ENCODE data around the gene ZNF471. TPM values are rescaled to one million over a fixed set of nuclear protein-coding genes. Genes with fewer than 3 reads are reported as not detected.
A peak's percentile ranks its signal among the peaks of the same experiment; 100 is the strongest.

ZNF471 gene
- total RNA-seq, 2 experiments from 2014 or later = 0.24 to 0.39 TPM

GRCh38 chr19:56538761-56539263 lies 31.2 kb downstream of the ZNF471 start, which contains the start of gene ZFP28:
TSS of gene ZFP28 (plus strand) at chr19:56538948. CDS start at chr19:56539019, 71 bp downstream.
- CTCF ChIA-PET = no interaction called here
- Mint-ChIP-seq H3K36me3 (peaks cover 48% of the 10 kb centered on the region), H3K4me1 (ENCODE audit: low read depth) (peaks cover 15% of the 10 kb centered on the region), H3K4me3 (peak within 1 kb of the TSS; percentile 79), H3K27ac (peak within 1 kb of the TSS; percentile 86), H3K27me3 (peaks cover 6% of the 10 kb centered on the region), H3K9me3 (peaks cover 77% of the 10 kb centered on the region)
- DNase-seq = peak; percentile 74
- POLR2A ChIA-PET = no interaction called here
- intact Hi-C loops (cut with micrococcal nuclease) = loop anchor here (1.0 kb wide), 2 partner anchors 56 to 136 kb away; partner anchors contain the start of gene ZNF71

GRCh38 chr19:56543776-56544175 lies 36.1 kb downstream of the ZNF471 start:
- no peak overlapping the region for H3K27ac Mint-ChIP-seq
- H3K4me3 Mint-ChIP-seq = no peak overlapping the region
- peaks cover 10% of the 10 kb centered on the region for H3K4me1 Mint-ChIP-seq (ENCODE audit: low read depth)
- DNase-seq = no peak
- intact Hi-C loops (cut with micrococcal nuclease) = no loop called here
- H3K27me3 Mint-ChIP-seq = peaks cover 4% of the 10 kb centered on the region
- peaks cover 78% of the 10 kb centered on the region for H3K9me3 Mint-ChIP-seq
- ChIA-PET CTCF (no interaction called here), POLR2A (no interaction called here)
- H3K36me3 Mint-ChIP-seq = peaks cover 72% of the 10 kb centered on the region

GRCh38 chr19:56547535-56547934 lies 39.9 kb downstream of the ZNF471 start:
- H3K9me3 Mint-ChIP-seq = peaks cover 73% of the 10 kb centered on the region
- no peak overlapping the region for H3K4me3 Mint-ChIP-seq
- no peak for DNase-seq
- CTCF ChIA-PET = no interaction called here
- H3K4me1 Mint-ChIP-seq (ENCODE audit: low read depth) = no peaks in the 10 kb centered on the region
- H3K36me3 Mint-ChIP-seq = peaks cover 69% of the 10 kb centered on the region
- intact Hi-C loops (cut with micrococcal nuclease) = no loop called here
- H3K27me3 Mint-ChIP-seq = no peaks in the 10 kb centered on the region
- no peak overlapping the region for H3K27ac Mint-ChIP-seq
- POLR2A ChIA-PET = no interaction called here

- Mint-ChIP-seq H3K4me1 (ENCODE audit: low read depth) (no peaks in the 10 kb centered on the region), H3K9me3 (peaks cover 78% of the 10 kb centered on the region), H3K27me3 (no peaks in the 10 kb centered on the region), H3K4me3 (no peak overlapping the region), H3K27ac (no peak overlapping the region), H3K36me3 (peaks cover 53% of the 10 kb centered on the region)
- POLR2A ChIA-PET = no interaction called here
- DNase-seq = no peak
- intact Hi-C loops (cut with micrococcal nuclease) = no loop called here
- CTCF ChIA-PET = no interaction called here
Observed at GRCh38 chr19:56554272-56554869, 46.7 kb downstream of the ZNF471 start.

- peaks cover 58% of the 10 kb centered on the region for H3K36me3 Mint-ChIP-seq
- CTCF ChIA-PET = no interaction called here
- no peak overlapping the region for H3K4me3 Mint-ChIP-seq
- no peak overlapping the region for H3K27ac Mint-ChIP-seq
- peaks cover 5% of the 10 kb centered on the region for H3K4me1 Mint-ChIP-seq (ENCODE audit: low read depth)
- peaks cover 87% of the 10 kb centered on the region for H3K9me3 Mint-ChIP-seq
- H3K27me3 Mint-ChIP-seq = no peaks in the 10 kb centered on the region
- POLR2A ChIA-PET = no interaction called here
- intact Hi-C loops (cut with micrococcal nuclease) = no loop called here
- no peak for DNase-seq
Observed at GRCh38 chr19:56562766-56563165, 55.1 kb downstream of the ZNF471 start.

- peak; percentile 64 for DNase-seq
- Mint-ChIP-seq H3K4me3 (peak overlapping the region; percentile 92), H3K27me3 (no peaks in the 10 kb centered on the region), H3K4me1 (ENCODE audit: low read depth) (peaks cover 13% of the 10 kb centered on the region), H3K36me3 (peaks cover 70% of the 10 kb centered on the region), H3K9me3 (peaks cover 79% of the 10 kb centered on the region), H3K27ac (peak overlapping the region; percentile 79)
- intact Hi-C loops (cut with micrococcal nuclease) = loop anchor here (2.0 kb wide), 1 partner anchor 164 kb away; no protein-coding TSS in a partner anchor
- CTCF ChIA-PET = no interaction called here
- POLR2A ChIA-PET = no interaction called here
Observed at GRCh38 chr19:56566904-56567273, 59.2 kb downstream of the ZNF471 start.

- Mint-ChIP-seq H3K4me3 (peak within 1 kb of the TSS; percentile 92), H3K9me3 (peaks cover 76% of the 10 kb centered on the region), H3K4me1 (ENCODE audit: low read depth) (peaks cover 13% of the 10 kb centered on the region), H3K27ac (peak within 1 kb of the TSS; percentile 79), H3K27me3 (no peaks in the 10 kb centered on the region), H3K36me3 (peaks cover 71% of the 10 kb centered on the region)
- ChIA-PET POLR2A (no interaction called here), CTCF (no interaction called here)
- peak; percentile 92 for DNase-seq
- intact Hi-C loops (cut with micrococcal nuclease) = loop anchor here (2.0 kb wide), 1 partner anchor 165 kb away; no protein-coding TSS in a partner anchor
Observed at GRCh38 chr19:56567274-56568120, 59.8 kb downstream of the ZNF471 start, which contains the start of gene ZNF470. TSS of gene ZNF470 (plus strand) at chr19:56567468. CDS start at chr19:56570312, 2,844 bp downstream.

- intact Hi-C loops (cut with micrococcal nuclease) = no loop called here
- Mint-ChIP-seq H3K9me3 (peaks cover 81% of the 10 kb centered on the region), H3K36me3 (peaks cover 85% of the 10 kb centered on the region), H3K27ac (no peak overlapping the region), H3K4me3 (no peak overlapping the region), H3K27me3 (no peaks in the 10 kb centered on the region), H3K4me1 (ENCODE audit: low read depth) (peaks cover 9% of the 10 kb centered on the region)
- POLR2A ChIA-PET = no interaction called here
- DNase-seq = no peak
- CTCF ChIA-PET = no interaction called here
Observed at GRCh38 chr19:56572589-56572988, 64.9 kb downstream of the ZNF471 start.

GRCh38 chr19:56573914-56574313 lies 66.3 kb downstream of the ZNF471 start:
- Mint-ChIP-seq H3K27me3 (no peaks in the 10 kb centered on the region), H3K27ac (no peak overlapping the region), H3K4me3 (no peak overlapping the region), H3K36me3 (peaks cover 82% of the 10 kb centered on the region), H3K4me1 (ENCODE audit: low read depth) (no peaks in the 10 kb centered on the region), H3K9me3 (peaks cover 85% of the 10 kb centered on the region)
- intact Hi-C loops (cut with micrococcal nuclease) = no loop called here
- DNase-seq = no peak
- ChIA-PET POLR2A (no interaction called here), CTCF (no interaction called here)

GRCh38 chr19:56577719-56578602 lies 70.3 kb downstream of the ZNF471 start:
- H3K4me3 Mint-ChIP-seq = no peak overlapping the region

More at GRCh38 chr19:56577719-56578602, 70.3 kb downstream of the ZNF471 start:
- POLR2A ChIA-PET = no interaction called here
- CTCF ChIA-PET = no interaction called here
- no peak for DNase-seq
- no peaks in the 10 kb centered on the region for H3K27me3 Mint-ChIP-seq
- H3K4me1 Mint-ChIP-seq (ENCODE audit: low read depth) = no peaks in the 10 kb centered on the region
- no peak overlapping the region for H3K27ac Mint-ChIP-seq
- H3K9me3 Mint-ChIP-seq = peaks cover 92% of the 10 kb centered on the region
- intact Hi-C loops (cut with micrococcal nuclease) = no loop called here
- H3K36me3 Mint-ChIP-seq = peaks cover 67% of the 10 kb centered on the region
